Amniotic epithelial cell (primary cell): ENCODE data around the gene SPINT4.
"Not testable (repeated sequence)": the region's sequence is repeated elsewhere in the genome, so short reads cannot be mapped to it uniquely, and the experiment has no call there.

ENCODE experiments used
- DNase-seq: peaks from one replicate; pipeline ENCODE4 v3.0.0-alpha.2; 2010; ENCODE audit warnings: low read depth

Gene SPINT4

DNA sequence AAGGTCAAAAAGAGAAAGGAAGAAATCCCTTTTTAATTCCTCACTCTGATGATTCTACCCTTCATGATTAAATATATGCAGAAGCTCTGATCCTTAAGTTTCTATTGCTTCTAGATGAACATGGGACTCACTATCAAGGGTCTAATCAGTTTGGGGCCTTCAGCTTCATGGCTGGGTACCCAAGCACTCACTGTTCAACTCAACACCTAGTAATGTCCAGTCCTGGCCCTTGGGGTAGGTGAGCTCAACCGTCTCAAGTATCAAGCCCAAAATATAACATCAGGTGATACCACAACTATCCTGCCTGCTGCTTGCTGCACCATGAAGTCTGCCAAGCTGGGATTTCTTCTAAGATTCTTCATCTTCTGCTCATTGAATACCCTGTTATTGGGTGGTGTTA lies at the start of gene SPINT4:
SPINT4 (plus strand) TSS at position 301 of the 400 bp plus-strand sequence; CDS start at position 322, 21 bp downstream.
- DNase-seq, result no peak

GRCh38 chr20:45672765-45673164 lies 49.4 kb upstream of the SPINT4 start:
- DNase-seq, result no peak

- DNase-seq, result no peak
These were observed 42.5 kb upstream of the SPINT4 start for GRCh38 chr20:45679650-45680049.

DNA sequence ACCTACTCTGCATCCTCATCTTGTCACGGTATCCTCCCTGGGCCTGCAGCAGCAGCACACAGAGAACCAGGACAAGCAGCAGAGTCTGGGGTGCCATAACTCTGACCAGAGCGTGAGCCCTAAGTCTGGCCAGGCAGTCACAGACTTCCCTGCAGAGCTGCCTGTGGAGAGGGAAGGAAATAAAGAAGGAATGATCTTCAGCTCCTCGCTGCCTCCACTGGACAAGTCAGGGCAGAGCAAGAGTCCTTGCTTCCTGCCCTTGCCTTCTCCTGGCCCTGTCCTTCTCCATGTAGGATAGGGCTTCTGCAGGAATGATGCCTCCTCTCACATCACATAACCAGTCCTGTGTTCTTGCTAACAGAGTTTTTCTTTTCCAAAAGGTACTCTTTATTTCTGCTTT lies 36.3 kb upstream of the SPINT4 start:
- no peak for DNase-seq

DNA sequence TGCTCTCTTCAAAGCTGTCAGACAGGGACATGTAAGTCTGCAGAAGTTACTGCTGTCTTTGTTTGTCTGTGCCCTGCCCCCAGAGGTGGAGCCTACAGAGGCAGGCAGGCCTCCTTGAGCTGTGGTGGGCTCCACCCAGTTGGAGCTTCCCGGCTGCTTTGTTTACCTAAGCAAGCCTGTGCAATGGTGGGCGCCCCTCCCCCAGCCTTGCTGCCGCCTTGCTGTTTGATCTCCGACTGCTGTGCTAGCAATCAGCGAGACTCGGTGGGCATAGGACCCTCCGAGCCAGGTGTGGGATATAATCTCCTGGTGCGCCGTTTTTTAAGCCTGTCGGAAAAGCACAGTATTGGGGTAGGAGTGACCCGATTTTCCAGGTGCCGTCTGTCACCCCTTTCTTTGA lies 28.8 kb upstream of the SPINT4 start:
- DNase-seq, result not testable (repeated sequence)

DNA sequence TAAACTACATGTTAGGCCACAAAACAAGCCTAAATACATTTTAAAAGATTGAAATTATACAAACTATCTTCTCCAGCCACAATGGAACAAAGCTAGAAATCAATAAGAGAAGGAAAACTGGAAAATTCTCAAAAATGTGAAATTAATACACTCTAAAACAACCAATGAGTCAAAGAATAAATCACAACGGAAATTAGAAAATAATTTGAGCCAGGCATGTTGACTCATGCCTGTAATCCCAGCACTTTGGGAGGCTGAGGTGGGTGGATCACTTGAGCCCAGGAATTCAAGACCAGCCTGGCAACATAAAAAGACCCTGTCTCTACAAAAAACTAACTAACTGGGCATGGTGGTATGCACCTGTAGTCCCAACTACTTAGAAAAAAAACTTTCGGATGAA lies 26.7 kb upstream of the SPINT4 start:
- DNase-seq, result no peak

- DNase-seq, result no peak
These were observed 21.0 kb upstream of the SPINT4 start for GRCh38 chr20:45701104-45701503.

DNA sequence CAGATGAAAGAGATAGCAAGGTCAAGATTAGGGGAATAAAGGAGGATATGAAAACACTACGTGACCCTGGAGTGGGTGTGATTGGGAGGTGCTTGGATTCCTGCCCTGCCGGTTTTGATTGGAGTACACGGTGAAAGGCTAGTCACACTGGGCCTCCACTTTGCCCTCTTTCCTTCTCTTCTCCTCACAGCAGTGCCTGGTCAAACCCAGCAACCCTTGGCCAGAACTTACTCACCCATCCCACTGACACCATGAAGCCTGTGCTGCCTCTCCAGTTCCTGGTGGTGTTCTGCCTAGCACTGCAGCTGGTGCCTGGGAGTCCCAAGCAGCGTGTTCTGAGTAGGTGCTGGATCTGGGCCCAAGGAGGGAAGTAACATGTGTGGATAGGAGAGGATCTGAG lies 20.3 kb upstream of the SPINT4 start, which contains the start of gene WFDC13:
WFDC13 (plus strand) TSS at position 166 of the 400 bp plus-strand sequence; CDS start at position 252, 86 bp downstream.
- DNase-seq, result no peak

DNA sequence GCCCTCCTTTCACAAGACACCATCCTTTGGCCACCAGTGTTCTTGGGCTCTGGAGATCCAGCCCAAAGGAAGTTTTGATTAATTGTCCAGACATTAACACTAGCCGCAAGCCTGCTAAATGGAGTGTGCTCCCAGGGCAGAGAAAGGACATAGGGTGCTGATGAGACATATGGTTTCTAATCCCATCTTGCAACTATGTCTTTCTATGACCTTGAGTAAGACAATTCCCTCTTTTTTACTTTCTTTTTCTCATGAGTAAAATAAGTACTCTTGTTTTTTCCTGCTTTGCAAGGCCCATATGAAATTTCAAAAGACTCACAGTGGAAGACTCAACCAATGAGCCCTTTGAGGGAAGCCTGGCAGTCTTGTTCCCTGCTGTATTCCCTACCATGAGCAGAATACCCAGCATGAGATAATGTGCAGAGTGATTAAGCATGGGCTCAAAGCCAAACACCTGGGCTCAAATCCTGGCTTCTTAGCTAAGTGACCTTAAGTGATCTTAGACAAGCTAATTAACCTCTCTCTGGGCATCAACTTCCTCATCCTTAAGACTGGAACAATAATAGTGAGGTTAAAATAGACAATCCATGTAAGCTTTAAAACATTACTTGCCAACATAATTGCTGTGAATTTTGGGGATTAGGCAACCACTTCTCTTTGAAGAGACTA lies 17.0 kb upstream of the SPINT4 start, which contains the start of gene WFDC10B:
WFDC10B (minus strand) TSS at position 51 of the 669 bp plus-strand sequence. CDS start 19,027 bp downstream, outside the sequence.
- peak; percentile 4 for DNase-seq

DNA sequence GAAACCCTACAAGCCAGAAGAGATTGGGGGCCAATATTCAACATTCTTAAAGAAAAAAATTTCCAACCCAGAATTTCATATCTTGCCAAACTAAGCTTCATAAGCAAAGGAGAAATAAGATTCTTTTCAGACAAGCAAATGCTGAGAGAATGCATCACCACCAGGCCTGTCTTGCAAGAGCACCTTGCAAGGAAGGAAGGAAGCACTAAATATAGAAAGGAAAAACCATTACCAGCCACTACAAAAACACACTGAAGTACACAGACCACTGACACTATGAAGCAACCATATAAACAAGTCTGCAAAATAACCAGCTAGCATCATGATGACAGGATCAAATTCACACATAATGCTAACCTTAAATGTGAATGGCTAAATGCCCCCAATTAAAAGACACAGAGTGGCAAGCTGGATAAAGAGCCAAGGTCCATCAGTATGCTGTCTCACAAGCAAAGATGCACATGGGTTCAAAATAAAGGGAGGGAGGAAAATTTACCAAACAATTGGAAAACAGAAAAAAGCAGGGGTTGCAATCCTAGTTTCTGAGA lies 5.9 kb upstream of the SPINT4 start:
- DNase-seq, result not testable (repeated sequence)

DNA sequence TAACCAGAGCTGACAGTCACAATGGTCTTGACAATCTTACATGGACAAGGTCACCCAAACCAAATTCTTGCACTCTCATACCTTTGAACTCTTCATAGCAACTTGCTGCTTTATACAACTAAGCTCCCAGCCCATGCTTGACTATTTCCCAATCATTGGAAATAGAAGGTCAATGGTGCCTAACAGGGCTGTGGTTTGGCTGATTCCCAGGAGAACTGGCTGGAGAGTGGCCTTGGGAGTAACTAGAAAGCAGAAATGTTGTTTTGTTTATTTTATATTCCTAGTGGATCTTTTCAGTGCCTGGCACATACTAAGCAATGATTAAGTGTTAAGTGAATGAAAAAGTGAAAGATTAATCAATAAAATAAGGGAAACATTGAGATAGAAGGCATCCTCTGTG lies 3.0 kb downstream of the SPINT4 start:
- peak; percentile 64 for DNase-seq

- DNase-seq, result peak; percentile 89
These were observed 4.9 kb downstream of the SPINT4 start for GRCh38 chr20:45727044-45727443.

- no peak for DNase-seq
These were observed 10.1 kb downstream of the SPINT4 start for GRCh38 chr20:45732199-45732598.

GRCh38 chr20:45735552-45735951 lies 13.4 kb downstream of the SPINT4 start:
- DNase-seq, result no peak

DNA sequence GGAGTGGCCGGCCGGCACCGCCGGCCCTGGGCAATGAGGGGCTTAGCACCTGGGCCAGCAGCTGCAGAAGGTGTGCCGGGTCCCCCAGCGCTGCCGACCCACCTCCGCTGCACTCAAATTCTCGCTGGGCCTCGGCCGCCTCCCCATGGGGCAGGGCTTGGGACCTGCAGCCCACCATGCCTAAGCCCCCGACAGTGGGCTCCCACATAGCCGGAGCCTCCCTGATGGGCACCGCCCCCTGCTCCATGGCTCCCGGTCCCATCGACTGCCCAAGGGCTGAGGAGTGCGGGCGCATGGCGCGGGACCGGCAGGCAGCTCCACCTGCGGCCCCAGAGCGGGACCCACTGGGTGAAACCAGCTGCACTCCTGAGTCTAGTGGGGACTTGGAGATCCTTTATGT lies 13.8 kb downstream of the SPINT4 start:
- no peak for DNase-seq

- peak; percentile 21 for DNase-seq
These were observed 20.4 kb downstream of the SPINT4 start for GRCh38 chr20:45742596-45742995.

- no peak for DNase-seq
These were observed 22.9 kb downstream of the SPINT4 start for GRCh38 chr20:45745015-45745414.

DNA sequence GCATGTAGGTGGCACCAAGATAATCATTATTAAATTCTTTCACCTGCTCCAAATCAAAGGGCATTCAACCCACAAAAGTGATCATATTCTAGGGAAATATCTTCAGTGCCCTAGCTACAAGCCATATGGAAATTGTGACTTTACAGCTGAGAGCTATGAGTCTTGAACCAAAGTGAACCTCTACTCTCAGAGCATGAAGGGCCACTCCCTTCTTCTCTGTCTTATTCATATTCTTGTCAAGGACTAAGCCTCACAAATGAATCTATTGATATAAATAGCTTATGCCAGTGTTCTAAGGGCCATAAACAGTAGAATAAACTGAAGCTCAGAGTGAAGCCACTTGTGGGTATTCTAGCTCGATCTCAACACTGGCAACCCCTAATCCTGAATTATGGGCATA lies 29.6 kb downstream of the SPINT4 start:
- DNase-seq, result no peak

DNA sequence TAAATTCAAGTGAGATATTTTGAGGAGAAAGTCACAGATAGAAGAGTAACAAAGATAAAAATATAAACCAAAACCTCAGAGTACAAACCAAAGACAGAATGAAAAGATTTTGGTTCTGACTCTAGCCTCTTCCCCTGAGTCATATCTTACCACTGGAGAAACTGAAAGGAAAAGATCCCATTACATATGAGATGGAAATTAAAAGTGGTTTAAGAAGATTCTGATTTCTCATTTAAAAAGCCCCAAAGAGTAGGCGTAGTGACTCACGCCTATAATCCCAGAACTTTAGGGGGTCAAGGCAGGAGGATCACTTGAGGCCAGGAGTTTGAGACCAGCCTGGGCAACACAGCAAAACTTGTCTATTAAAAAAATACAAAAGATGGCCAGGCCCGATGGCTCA lies 30.6 kb downstream of the SPINT4 start:
- DNase-seq, result no peak

DNA sequence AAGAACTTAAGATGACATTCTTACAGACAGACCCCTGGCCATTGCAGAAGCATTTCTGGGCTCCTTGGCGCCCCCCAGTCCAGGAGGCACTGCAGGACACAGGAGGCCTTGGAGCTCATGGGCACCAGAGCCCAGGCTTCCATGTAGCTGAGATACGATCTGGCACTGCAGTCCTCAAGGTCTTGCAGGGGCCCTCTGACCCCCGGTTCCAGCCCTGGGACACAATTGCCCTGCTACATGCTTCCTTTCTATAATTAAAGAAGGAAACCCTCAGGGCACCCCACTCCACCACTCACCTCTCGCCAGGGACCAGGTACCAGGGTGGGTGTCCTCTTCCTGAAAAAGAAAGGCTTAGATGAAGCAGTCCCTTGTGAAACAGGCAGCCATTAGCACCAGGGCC lies 35.9 kb downstream of the SPINT4 start:
- DNase-seq, result no peak

DNA sequence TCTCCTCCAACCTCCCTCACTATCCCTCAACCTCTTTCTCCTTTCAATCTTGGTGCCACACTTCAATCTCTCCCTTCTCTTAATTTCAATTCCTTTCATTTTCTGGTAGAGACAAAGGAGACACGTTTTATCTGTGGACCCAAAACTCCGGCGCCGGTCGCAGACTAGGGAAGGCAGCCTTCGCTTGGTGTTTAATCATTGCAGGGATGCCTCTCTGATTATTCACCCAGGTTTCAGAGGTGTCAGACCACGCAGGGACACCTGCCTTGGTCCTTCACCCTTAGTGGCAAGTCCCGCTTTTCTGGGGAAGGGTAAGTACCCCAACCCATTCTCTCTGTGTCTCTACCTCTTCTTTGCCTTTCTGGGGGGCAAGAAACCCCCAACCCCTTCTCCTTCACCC lies 37.8 kb downstream of the SPINT4 start:
- DNase-seq, result not testable (repeated sequence)

DNA sequence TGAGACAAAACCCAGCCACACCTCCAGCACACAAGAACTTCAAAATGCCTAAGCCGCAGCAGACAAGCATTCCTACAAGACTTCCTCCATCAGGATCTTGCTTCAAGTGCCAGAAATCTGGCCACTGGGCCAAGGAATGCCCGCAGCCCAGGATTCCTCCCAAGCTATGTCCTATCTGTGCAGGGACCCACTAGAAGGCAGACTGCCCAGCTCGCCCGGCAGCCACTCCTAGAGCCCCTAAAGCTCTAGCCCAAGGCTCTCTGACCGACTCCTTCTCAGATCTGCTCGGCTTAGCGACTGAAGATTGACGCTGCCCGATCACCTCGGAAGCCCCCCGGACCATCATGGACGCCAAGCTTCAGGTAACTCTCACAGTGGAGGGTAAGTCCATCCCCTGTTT lies 39.8 kb downstream of the SPINT4 start:
- not testable (repeated sequence) for DNase-seq

GRCh38 chr20:45764618-45765282 lies 42.6 kb downstream of the SPINT4 start:
- not testable (repeated sequence) for DNase-seq
